KMS-11 (cell line): ENCODE measurements around the gene KCNG4.

ENCODE experiments used
- H2AFZ ChIP-seq: fragments of 200-600 bp; sonication (generic); 2 replicates; pipeline ENCODE4 v1.6.1; 2016; ENCODE audit warnings: antibody characterized with exemption, mixed run types, low read depth
- H3K27ac ChIP-seq: fragments of 200-600 bp; sonication (generic); 2 replicates; pipeline ENCODE4 v1.6.1; 2016; ENCODE audit warnings: mild to moderate bottlenecking, mixed run types
- H3K27me3 ChIP-seq: fragments of 200-600 bp; sonication (generic); 2 replicates; pipeline ENCODE4 v1.6.1; 2017; ENCODE audit warnings: mild to moderate bottlenecking, low read depth, mixed run types, moderate library complexity; ENCODE audit not compliant: insufficient read depth
- H3K36me3 ChIP-seq: fragments of 200-600 bp; sonication (generic); 2 replicates; pipeline ENCODE4 v1.6.1; 2017; ENCODE audit warnings: mild to moderate bottlenecking, mixed run types; ENCODE audit not compliant: insufficient read depth
- H3K4me1 ChIP-seq: fragments of 200-600 bp; sonication (generic); 2 replicates; pipeline ENCODE4 v1.6.1; 2016; ENCODE audit warnings: mild to moderate bottlenecking, low read depth, mixed run types; ENCODE audit not compliant: poor library complexity, severe bottlenecking
- H3K4me2 ChIP-seq: fragments of 200-600 bp; sonication (generic); 2 replicates; pipeline ENCODE4 v1.7.0; 2016; ENCODE audit warnings: mild to moderate bottlenecking, mixed run types
- H3K4me3 ChIP-seq: fragments of 200-600 bp; sonication (generic); IDR thresholded peaks from 2 replicates; pipeline ENCODE4 v1.6.1; 2017; ENCODE audit warnings: low read depth, low read length, mixed read lengths; ENCODE audit not compliant: insufficient read depth
- H3K79me2 ChIP-seq: fragments of 200-600 bp; sonication (generic); 2 replicates; pipeline ENCODE4 v1.6.1; 2016; ENCODE audit warnings: low read depth, mixed run types; ENCODE audit not compliant: insufficient read depth
- H3K9ac ChIP-seq: fragments of 200-600 bp; sonication (generic); 2 replicates; pipeline ENCODE4 v1.6.1; 2016; ENCODE audit warnings: mild to moderate bottlenecking, mixed run types
- H4K20me1 ChIP-seq: fragments of 200-600 bp; sonication (generic); 2 replicates; pipeline ENCODE4 v1.6.1; 2016; ENCODE audit warnings: mild to moderate bottlenecking, mixed run types; ENCODE audit not compliant: insufficient read depth
- CTCF ChIP-seq: fragments of 200-600 bp; sonication (generic); conservative IDR thresholded peaks from 2 replicates; pipeline ENCODE4 v1.6.1; 2017; ENCODE audit warnings: low read depth, mild to moderate bottlenecking, antibody characterized with exemption, low read length, moderate library complexity, mixed read lengths

Gene KCNG4

GRCh38 chr16:84274515-84274914 is 34.7 kb upstream of the KCNG4 start:
- Histone ChIP-seq H3K79me2 (no peaks in the 10 kb centered on the region), H4K20me1 (no peaks in the 10 kb centered on the region), H3K36me3 (no peaks in the 10 kb centered on the region), H3K4me2 (no peak overlapping the region), H3K4me1 (no peaks in the 10 kb centered on the region), H2AFZ (no peak overlapping the region), H3K27me3 (peaks cover 45% of the 10 kb centered on the region; the same call in 1 of the 2 replicates), H3K4me3 (no peak overlapping the region), H3K9ac (no peak overlapping the region), H3K27ac (no peak overlapping the region)
- TF ChIP-seq CTCF: no peak

DNA sequence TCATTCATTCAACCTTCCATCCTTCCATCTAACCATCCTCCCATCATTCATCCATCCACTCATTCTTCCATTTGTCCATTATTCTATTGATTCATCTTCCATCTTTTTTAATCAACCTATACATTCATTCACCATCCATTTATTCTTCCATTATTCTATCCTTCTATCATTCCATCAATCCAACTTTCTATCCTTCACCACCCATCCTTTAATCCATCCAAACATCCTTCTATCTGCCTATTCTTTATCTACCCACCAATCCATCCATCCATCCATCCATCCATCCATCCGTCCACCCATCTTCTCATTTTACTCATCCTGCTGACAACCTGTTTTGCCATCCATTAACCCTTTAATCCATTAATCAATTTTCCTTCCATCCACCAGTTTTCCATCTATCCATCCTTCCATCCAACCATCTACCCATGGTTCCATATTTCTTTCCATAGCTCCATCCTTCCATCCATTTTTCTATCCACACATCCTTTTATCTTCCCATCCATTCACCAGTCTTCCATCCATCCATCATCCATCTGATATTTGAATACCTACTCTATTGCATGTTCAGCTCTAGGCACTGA is 33.0 kb upstream of the KCNG4 start:
- Histone ChIP-seq H3K4me3 (no peak overlapping the region), H3K9ac (no peak overlapping the region), H2AFZ (no peak overlapping the region), H3K36me3 (no peaks in the 10 kb centered on the region), H3K4me2 (no peak overlapping the region), H3K27ac (no peak overlapping the region), H4K20me1 (no peaks in the 10 kb centered on the region), H3K79me2 (no peaks in the 10 kb centered on the region), H3K4me1 (no peaks in the 10 kb centered on the region), H3K27me3 (peaks cover 41% of the 10 kb centered on the region; the same call in 1 of the 2 replicates)
- TF ChIP-seq CTCF: no peak

- Histone ChIP-seq H2AFZ (no peak overlapping the region), H3K4me3 (no peak overlapping the region), H3K9ac (no peak overlapping the region), H3K27ac (no peak overlapping the region), H3K4me1 (no peaks in the 10 kb centered on the region), H3K36me3 (no peaks in the 10 kb centered on the region), H3K27me3 (peaks cover 33% of the 10 kb centered on the region; the same call in 1 of the 2 replicates), H3K79me2 (no peaks in the 10 kb centered on the region), H3K4me2 (no peak overlapping the region), H4K20me1 (no peaks in the 10 kb centered on the region)
- TF ChIP-seq CTCF: no peak
Observed at GRCh38 chr16:84271866-84272265, 32.1 kb upstream of the KCNG4 start.

DNA sequence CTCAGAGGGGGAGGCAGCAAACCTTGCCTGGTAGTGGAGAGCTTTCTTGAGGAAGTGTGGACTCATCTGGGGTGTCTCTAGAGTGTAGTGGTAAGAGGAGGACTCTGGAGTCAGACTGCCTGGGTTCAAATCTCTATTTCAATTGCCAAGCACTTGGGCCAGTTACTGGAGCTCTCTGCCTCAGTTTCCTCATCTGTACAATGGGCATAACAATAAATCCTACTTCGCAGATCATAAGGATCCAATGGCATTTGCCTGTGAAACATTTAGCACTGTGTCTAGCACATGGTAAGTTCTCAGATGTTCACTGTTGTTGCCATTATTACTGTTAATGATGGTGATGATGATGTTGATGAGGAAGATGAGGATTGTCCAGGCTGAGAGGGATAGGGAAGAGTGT is 31.2 kb upstream of the KCNG4 start:
- Histone ChIP-seq H3K27ac (no peak overlapping the region), H2AFZ (no peak overlapping the region), H3K4me2 (no peak overlapping the region), H3K27me3 (peaks cover 37% of the 10 kb centered on the region; the same call in 1 of the 2 replicates), H3K9ac (no peak overlapping the region), H3K4me1 (no peaks in the 10 kb centered on the region), H4K20me1 (no peaks in the 10 kb centered on the region), H3K79me2 (no peaks in the 10 kb centered on the region), H3K4me3 (no peak overlapping the region), H3K36me3 (no peaks in the 10 kb centered on the region)
- TF ChIP-seq CTCF: no peak
